GM18517 (cell line): ENCODE data around the gene MYO3B.
A peak's percentile ranks its signal among the peaks of the same experiment; 100 is the strongest.

Experiments
- ATAC-seq: cut with Tn5 transposase; IDR thresholded peaks from one replicate; pipeline ENCODE4 v1.9.1; 2021; ENCODE audit warnings: mild to moderate bottlenecking, moderate library complexity; ENCODE audit not compliant: unreplicated experiment

MYO3B gene, protein sequence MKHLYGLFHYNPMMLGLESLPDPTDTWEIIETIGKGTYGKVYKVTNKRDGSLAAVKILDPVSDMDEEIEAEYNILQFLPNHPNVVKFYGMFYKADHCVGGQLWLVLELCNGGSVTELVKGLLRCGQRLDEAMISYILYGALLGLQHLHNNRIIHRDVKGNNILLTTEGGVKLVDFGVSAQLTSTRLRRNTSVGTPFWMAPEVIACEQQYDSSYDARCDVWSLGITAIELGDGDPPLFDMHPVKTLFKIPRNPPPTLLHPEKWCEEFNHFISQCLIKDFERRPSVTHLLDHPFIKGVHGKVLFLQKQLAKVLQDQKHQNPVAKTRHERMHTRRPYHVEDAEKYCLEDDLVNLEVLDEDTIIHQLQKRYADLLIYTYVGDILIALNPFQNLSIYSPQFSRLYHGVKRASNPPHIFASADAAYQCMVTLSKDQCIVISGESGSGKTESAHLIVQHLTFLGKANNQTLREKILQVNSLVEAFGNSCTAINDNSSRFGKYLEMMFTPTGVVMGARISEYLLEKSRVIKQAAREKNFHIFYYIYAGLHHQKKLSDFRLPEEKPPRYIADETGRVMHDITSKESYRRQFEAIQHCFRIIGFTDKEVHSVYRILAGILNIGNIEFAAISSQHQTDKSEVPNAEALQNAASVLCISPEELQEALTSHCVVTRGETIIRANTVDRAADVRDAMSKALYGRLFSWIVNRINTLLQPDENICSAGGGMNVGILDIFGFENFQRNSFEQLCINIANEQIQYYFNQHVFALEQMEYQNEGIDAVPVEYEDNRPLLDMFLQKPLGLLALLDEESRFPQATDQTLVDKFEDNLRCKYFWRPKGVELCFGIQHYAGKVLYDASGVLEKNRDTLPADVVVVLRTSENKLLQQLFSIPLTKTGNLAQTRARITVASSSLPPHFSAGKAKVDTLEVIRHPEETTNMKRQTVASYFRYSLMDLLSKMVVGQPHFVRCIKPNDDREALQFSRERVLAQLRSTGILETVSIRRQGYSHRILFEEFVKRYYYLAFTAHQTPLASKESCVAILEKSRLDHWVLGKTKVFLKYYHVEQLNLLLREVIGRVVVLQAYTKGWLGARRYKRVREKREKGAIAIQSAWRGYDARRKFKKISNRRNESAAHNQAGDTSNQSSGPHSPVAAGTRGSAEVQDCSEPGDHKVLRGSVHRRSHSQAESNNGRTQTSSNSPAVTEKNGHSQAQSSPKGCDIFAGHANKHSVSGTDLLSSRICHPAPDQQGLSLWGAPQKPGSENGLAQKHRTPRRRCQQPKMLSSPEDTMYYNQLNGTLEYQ (N-terminal part only)

DNA sequence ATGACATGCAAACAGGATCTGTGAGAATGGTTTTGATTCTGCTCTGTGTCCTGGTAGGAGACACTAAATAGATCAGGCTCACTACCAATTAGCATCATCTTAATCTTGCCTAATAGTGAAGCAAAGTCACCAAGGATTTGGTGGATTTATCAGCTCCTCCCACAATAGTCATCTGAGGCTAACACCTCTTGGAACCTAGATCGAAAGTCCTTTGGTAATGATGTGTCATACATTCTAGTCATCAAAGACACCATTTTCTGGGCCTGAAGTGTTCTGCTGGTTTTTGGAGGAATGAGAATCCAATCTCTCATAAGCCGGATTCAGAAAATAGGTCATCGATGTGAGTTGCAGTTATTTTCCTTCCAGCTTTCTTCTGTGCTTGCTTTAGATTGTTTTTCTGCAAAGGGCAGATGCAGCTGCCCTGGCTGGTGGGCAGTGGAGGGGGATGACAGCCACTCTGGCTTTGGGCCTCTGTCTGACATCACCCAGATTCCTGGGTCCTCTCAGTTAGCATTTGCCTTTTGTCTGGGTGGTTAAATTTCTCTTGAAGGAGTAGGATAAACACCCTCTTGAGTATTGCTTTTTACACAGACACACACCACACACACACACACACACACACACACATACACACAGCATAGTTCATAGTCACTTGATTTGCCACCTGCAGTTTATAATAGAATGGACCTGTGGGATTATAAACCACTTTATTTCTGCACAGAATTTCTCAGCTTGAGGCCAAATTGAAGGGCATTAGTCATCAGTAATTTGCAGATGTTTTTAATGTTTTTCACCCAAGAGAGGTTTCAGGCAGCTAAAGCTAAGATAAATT, at the start of gene MYO3B:
Gene MYO3B, plus strand, starts transcription at position 198 of the 832 bp plus-strand sequence. Its CDS starts 141 bp downstream, at position 339.
- peak; percentile 39 for ATAC-seq

DNA sequence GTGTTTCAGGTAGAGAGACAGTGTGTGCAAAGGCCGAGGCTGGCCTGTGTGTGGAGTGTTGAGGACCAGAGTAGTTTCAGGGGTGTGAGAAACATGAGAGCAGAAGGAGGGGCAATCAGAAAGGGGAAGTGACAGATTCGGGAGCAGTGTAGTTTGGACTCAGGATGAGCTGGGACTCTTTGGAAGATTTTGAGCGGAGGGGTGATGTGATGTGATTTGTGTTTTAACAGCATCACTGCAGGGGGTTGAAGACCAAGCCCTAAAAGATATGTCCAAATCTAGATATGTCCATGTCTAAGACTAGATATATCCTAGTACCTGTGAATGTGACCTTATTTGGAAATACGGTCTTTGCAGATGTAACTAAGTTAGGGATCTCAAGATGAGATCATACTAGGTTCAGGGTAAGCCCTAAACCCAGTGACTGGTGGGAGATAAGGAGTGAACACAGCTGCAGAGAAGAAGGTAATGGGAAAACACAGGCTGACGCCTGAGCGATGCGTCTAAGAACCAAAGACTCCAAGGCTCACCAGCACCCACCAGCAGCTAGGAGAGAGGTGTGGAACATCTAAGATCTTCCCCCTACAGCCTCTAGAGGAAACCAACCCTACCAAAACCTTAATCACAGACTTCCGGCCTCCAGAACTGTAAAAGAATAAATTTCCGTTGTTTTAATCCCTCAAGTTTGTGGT, 38.5 kb upstream of the MYO3B start:
- ATAC-seq, result no peak

DNA sequence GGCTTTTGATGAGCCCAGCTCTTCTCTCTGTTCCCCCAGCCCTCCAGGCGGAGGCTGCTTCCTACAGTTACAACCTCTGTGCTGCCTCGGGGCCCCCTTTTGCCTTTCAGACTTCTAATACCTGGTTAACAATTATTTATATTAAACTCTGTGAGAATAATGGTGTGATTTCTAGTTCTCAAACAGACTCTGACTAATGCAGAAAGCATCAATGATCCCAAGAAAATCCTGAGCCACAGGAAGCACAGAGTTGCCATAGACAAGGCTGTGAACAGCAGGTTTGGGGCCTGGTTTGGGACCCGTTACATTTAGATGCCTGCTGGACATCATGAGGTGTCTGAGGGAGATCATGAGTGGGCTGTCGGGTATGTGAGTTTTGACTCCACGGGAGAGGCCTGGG, 37.4 kb upstream of the MYO3B start:
- ATAC-seq, result no peak

DNA sequence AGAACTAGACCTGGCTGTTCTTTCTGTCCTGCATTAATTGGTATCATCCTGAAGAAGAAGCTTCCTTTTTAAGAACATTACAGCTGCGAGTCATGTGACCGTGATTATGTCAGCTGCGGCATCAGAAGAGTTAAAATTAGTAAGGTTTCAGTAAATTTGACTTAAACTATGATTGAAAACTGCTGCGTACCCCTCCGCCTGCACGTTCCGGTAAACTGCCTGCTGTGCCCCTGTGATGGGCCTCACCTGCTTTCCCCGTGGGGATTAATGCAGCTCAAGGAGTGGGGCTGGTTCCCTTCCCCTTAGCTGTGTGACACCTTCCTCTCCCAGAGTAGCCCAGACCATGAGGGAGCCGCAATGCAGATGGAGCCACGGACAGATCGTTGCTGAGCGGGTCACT, 36.1 kb upstream of the MYO3B start:
- ATAC-seq, result peak; percentile 34

DNA sequence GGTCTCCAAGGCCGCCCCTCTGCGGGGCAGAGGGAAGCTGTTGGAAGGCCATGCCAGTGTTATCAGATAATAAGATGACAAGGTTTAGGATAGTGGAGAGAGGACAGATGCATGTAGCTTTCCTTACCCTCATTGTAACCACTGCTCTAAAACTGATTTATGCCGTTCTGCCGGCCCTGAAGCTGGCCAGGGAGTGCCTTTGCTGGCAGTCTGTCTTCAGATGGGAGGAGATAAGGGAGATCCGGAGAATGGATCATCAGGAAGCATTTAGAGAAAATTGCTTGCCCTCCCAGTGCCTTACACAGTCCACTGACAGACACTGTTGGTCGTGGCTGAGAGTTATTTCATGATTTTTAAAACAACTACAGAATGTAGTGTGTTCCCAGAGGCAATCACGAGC, 35.4 kb upstream of the MYO3B start:
- no peak for ATAC-seq

DNA sequence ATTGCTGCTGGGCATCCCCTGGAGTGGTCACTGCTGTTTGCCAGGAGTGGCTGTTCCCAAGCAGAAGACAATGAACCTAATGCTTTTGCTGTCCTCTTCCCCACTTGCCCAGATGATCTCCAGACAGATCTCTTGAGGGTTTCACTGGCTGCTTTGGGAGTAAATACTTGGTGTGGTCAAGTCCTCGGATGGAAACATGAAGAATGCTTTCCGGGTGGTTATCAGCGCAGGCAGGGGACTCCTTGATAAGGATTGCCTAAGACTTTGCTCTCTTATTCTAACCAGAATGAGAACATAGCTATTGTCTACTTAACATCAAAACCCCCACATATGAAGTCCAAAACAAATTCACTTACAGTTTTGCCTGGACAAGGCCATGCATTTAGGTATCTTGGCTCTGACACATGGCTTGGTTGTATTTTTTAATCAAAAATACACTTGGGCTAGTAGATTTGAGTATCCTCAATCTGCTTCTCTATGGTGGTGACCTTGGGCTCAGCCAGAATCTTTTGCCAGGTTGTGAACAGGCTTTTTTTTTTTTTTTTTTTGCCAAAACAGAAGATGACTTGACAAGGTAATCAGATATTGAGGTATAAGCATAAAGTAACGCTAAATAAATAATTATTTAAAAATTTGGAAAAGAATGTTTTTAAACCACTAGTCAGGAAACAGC, 34.8 kb upstream of the MYO3B start:
- no peak for ATAC-seq

DNA sequence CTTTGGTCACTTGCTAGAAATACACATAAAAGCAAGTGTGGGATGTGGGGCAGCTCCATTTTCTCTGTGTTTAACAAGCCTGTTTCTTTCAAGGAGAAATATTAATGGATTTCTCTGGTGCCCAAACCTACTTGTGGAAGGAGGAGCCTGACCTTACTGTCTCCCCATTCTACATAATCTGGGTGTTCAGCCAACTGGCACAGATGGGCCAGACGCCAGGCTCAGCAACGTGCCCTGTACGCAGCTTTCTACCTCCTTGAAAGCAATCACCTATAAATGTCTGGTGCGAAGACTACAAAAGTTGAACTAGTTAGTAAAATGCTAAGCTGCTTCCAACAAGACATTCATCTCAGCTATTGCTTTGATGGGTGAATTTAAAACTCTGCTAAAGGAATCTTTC, 33.2 kb upstream of the MYO3B start:
- ATAC-seq, result no peak

DNA sequence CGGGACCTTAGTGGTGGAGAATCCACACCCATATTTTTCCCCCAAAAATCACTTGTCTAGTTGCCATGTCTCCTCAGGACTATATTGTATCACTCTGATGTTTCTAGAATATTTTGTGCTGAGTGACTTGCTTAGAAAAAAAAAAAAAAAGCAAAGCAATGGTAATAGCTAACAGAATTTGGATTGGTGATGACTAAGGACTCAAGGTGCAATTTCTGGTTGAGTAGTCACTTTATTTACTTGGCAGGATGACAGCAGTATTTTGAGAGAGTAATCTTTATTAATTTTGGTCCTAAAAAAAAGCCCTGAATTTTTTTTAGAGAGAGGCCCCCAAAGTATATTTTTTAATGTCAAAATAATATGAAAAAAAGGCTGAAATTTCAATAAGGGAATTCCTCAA, 32.8 kb upstream of the MYO3B start:
- ATAC-seq, result no peak

DNA sequence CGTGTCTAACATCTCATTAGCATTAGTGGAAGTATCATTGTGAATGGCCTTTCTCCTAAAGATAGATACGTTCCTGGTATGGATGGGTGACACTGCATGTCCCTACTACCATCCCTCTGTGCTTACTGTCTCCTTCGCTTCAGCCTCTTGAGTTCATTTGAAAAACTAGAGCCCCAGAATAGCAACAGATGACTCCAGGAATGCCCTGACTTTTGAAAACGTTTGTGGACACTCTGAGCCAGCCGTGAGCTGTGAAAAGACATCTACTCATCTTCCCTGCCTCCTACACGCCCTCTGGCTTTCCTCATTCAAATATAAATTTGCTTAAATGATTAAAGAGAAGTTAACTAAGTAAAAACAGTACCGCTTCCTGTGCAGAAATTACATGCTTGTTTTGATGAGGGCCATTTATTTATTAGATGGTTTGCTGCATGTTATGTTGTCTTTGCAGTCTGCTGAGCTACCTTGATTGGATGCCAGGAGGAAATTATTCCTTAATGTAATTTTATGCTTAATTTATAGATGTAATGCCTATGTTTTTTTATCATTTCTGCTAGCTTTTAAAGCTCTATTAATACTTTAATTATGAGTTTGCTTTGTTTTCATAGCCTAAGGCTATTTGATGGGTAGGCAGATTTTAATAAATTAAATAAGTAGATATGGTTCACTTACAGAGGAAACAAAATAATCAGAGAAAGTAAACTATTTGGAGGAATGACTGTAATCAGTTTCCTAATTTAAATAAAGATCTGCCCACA, 32.1 kb upstream of the MYO3B start:
- ATAC-seq, result no peak

DNA sequence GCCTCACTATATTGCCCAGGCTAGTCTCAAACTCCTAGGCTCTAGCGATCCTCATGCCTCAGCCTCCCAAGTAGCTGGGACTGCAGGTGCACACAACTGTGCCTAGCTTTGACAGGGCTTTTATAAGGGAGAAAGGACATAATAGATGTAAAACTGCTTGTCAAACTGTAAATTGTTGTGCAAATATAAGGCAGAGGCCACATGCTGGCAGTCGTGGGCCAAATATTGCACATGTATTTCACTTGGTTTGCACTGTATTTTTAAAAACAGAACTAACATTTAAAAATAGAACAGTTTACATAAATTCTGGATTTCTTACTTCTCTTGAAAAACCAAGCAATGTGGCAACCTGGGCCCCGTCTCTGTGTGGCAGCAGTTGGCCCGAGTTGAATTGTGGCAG, 31.2 kb upstream of the MYO3B start:
- ATAC-seq, result no peak

DNA sequence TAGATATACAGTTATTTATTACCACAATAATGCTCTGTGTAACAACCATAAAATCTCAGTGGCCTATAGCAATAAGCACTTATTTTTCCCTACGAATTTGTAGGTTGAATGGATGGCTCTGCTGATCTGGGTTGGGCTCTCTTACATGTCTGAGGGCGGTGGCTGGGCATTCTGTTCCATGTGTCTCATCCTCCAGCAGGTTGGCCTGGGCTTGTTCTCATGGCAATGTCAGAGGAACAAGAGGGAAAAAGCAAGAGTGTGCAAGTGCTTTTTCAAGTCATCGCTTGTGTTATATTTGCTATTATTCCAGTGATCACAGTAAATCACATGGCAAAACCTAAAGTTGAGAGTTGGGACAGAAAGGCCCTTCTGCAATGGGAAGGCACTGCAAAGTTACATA, 30.4 kb upstream of the MYO3B start:
- no peak for ATAC-seq

DNA sequence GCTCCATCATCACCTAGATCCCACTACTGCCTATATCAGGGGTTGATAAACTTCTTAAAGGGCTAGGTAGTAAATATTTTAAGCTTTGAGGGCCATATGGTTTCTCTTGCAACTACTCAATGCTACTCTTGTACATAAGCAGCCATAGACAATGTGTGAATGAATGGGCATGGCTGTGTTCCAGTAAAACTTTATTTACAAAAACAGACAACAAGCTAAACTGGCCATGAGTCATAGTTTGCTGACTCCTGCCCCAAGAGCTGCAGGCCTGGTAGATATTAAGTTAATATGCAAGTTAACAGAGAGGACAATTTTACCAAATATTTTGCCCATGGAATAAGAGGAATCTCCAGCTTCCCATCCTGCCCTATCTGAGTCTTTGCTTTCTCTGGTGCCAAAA, 29.8 kb upstream of the MYO3B start:
- no peak for ATAC-seq

DNA sequence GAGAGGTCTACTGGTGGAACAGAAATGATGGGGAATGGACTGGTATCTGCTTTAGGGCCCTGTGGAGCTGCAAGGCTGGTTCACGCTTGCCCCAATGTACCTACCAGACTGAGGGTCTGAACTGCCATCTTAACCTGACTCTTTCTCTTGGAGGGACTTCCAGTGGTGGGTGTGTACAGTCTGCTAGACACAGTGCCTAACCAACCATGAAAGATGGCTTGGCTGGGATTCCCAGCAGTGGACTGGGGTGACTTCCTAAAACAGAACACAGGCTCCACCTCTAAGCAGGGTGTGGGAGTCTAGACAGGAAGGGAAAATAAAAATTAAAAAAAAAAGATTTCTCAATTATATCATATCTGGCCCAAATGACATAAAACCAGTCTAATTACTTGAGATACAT, 25.5 kb upstream of the MYO3B start:
- ATAC-seq, result no peak

DNA sequence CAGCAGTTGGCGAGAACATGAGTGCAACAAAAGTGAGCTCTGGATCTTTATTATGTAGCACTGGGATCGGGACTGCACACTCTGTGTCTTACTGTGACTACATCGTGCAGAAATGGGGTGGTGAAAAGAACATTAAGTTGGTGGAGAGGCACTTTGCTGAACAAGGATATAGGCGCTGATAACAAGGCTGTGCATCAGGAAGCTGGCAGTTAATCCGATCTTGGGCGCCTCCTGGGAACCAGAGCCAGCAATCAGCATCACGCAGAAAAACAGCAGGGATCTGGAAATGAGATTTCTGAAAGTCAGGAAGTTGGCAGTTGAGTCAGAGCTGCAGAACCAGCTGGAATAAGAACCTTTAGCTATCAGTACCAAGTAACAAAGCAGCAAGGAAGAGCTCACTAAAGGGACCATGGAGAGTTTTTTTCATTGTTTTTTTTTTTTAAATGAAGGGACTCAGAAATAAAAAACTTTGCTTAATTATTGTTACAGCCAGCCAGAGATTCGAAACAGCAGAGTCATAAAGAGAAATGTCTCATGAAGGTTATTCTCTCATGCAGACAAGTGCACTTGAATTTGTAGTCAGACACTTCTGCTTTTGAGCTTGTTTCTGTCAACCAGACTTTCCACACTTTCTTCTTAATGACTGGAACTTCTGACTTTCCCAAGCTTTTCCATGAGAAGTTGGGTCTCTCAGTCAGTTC, 22.8 kb upstream of the MYO3B start:
- ATAC-seq, result peak; percentile 75

DNA sequence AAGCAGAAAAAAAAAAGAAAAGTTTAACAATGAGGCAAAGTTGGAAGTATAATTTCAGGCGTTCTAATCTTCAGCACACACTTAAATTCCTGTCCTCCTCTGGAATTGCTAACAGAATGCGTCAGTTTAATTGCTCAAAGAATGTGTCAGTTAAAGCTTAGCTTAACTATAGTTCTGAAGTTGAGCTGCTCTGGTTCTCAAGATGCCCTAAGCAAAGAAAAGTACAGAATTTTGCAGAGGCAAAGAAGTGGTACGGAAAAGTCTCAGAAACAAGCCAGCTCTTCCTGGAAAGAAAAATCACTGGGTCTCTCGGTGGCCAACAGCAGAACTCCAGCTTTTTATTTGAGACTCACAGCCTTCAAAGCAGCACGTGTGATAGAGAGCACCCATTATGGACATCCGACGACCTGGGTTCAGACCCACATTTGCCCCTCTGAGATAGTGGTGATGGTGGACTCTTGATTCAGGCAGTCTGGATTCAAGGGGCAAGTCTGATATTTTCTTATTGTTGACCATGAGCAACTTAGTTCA, 22.2 kb upstream of the MYO3B start:
- ATAC-seq, result no peak

DNA sequence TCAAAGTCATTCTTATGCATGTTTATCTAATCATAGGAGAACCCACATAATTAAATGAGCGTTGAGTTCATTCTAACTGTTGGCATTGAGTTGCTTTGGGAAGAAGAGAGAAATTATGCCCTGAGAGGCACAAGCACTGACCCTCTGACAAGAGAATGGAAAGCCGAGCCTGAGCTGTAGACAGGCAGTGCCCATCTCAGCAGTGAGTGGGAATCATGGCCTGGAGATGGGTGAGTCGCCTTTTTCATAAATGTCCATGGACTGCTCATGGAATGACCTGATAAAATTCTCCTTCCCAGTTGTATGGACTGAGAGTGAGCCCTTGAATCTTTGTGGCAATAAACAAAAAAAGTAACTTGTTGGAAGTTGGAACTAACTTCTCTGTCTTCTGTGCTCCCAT, 21.4 kb upstream of the MYO3B start:
- ATAC-seq, result no peak

DNA sequence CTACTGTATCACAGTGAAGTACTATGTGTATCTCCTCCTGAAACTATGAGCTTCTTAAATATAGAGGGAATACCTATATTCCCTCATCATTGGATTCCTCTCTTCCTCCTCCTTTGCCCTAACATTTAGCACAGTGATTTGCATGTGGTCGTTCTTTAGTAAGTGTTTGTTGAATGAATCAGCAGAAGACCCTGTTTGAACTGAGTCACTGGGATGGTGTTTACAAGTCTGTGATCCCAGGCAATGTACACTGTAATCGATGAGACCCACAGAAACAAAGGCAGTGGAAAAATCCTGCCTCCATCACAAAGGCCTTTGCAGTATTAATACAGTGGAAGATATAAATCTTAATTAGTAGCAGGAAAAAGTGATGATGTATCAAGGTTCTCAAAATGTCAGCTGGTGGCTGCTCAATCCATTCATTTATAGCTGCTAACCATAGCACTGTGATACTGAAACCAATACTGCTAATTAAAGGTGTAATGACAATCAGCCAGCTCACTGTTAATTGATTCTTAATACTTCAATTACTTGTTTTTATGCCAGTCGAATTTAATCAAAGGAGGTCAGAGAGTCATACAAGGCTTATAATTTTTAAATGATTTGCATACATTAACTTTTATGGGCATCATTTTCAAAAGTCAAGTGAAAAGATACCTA, 20.8 kb upstream of the MYO3B start:
- no peak for ATAC-seq
